NCI-H748 treated with DMSO at 0.1 percent for 48 hours (cell line): Measurements from ENCODE around the gene ANKRD34A.
A peak's percentile ranks its signal among the peaks of the same experiment; 100 is the strongest.

ENCODE experiments used
- DNase-seq: peaks from one replicate; lab custom pipeline; 2025; lab: John Stamatoyannopoulos, UW

ANKRD34A gene

DNA sequence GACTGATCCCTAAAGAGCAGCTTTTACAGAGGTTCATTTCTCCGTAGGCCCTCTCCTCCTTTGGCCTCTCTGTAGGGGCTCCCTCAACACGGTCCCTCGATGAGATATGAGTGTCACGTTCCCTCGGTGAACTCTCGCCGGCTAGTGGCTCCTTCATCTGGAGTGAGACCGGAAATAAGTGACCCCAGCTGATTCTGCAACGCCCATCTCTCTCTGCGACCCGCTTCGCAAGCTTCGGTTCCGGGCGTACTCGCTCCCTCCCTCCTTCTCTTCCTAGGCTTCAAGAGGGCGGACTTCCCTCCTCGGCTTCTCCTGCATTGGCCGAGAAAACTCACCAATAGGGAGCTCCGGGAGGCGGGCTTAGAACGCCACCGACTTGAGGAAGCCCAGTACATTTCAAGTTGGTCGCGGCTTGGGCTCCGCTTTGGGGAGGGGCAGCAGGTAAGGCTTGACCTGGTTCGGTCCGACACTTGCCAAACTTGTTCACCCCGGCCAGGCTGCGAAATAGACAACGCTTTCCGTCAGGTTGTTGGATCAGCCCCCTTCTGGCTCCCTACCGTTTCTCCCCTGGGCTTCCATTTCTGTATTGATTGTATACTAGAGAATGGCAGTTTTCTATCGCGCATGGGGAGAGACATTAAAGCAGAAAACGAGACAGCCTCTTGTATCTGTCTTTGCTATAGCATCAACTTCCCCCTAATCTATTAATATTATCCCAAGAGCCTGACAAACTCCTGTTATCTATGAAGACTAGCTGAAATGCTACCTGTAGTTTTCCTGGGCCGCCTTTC, at the start of gene ANKRD34A, which contains the start of gene POLR3GL:
Gene ANKRD34A, minus strand, starts transcription at position 248 of the 791 bp plus-strand sequence. CDS start 2,816 bp downstream, outside the sequence.
Gene POLR3GL, plus strand, starts transcription at position 363 of the 791 bp plus-strand sequence. CDS start 10,176 bp downstream, outside the sequence.
- peak; percentile 91 for DNase-seq

GRCh38 chr1:146013559-146013922, 49.2 kb upstream of the ANKRD34A start:
- no peak for DNase-seq

DNA sequence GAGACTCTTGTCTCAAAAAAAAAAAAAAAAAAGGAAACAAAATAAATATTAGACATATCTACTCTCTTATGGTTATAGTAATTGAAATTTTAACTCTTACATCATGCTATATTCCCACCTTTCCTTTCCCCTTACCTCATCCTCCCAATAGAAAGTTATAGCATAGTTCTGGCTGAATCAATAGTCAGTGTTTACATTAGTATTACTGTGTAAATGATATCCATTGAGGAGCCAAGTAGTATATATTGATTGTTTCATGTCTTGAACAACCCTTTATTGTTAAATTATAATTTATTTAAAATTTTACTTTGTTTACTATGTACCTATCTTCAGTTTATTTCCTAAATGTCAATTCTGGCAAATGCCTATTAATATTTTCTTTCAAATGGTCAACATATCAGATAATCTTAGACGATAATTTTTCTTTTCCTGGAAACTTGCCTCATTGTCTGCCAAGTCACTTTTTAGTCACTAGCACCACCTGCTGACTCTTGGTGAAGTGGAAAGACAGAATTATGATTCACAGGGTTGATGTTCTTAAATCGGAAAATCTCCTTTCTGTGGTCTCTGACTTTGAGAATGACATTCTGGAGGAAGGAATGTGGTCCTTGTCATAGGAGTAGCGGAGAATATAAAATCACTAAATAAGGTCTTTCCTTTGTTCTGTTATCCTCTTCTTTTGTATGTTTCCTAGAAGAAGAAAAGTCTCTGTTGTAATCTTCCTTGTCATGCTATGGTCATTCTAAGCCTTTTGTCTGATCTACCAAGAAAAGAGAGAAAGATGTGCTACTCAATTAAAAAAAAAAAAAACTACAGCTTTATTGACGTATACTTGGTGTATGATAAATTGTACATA, 48.6 kb upstream of the ANKRD34A start:
- peak; percentile 70 for DNase-seq

DNA sequence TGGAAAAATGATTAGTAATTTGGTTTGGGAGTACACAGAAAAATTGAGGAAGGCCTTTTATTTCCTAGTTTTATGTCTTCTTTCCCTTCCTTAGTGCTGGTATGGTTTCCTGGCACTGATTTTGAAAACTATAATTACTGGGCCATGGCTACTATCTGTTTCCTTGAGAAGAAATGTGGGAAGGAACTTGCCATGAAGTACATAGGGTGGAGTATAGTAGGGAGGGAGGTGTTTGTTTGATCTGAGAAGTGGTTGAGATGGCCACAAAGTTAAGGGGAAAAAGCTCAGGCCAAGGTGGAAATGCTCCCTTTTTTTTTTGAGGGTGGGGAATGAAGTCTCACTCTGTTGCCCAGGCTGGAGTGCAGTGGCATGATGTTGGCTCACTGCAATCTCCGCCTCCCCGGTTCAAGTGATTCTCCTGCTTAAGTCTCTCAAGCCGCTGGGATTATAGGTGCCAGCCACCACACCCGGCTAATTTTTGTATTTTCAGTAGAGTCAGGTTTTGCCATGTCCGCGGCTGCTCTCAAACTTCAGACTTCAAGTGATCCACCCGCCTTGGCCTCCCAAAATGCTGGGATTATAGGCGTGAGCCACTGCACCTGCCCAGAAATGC, 45.9 kb upstream of the ANKRD34A start:
- DNase-seq, result no peak

DNA sequence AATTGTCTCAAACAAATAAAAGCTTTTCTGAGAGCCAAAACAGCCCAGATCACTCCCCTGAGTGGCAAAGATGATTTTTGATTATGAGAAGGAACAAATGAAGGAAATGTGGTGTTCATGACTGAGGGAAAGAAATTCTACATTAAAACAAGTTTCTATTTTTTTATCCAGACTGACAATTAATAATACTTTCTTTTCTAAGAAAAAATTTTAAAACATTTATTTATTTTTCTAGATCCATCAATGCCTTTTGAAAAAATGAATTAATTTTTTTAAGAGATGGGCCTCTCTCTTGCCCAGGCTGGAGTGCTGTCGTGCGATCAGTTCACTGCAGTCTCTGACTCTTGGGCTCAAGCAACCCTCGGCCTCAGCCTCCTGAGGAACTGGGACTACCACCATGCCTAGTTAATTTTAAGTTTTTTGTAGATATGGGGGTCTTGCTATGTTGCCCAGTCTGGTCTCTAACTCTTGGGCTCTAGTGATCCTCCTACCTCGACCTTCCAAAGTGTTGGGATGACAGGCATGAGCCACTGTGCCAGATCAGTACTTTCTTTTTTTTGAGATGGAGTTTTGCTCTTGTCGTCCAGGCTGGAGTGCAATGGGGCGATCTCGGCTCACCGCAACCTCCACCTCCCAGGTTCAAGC, 43.2 kb upstream of the ANKRD34A start:
- DNase-seq, result no peak

GRCh38 chr1:146001709-146002108, 37.3 kb upstream of the ANKRD34A start:
- no peak for DNase-seq

GRCh38 chr1:145999321-146000024, 35.1 kb upstream of the ANKRD34A start:
- peak; percentile 56 for DNase-seq

- peak; percentile 28 for DNase-seq
These were observed 33.3 kb upstream of the ANKRD34A start for GRCh38 chr1:145997718-145998023.

- DNase-seq, result peak; percentile 30
These were observed 32.8 kb upstream of the ANKRD34A start for GRCh38 chr1:145997016-145997717.

- peak; percentile 96 for DNase-seq
These were observed 32.1 kb upstream of the ANKRD34A start, which contains the start of gene TXNIP for GRCh38 chr1:145996433-145997015. TSS of gene TXNIP (minus strand) at chr1:145996579. CDS start at chr1:145996266, 313 bp downstream.

DNA sequence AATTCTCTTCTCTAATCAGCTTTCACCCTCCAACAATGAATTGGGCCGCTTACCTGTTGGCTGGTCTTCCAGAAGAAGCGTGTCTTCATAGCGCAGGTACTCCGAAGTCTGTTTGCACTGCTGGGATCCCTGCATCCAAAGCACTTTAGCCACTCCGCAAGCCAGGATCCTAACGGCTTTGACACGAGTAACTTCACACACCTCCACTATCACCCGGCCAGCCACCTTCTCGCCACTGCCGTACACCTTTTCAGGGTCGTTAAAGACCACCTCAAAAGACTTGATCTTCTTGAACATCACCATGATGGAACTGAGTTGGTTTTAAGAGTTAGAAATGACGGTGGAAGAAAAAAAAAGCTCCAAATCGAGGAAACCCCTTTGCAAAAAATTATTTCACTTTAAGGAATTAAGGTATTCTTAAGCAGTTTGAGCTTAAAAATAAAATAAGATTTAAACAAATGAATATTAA, 31.6 kb upstream of the ANKRD34A start:
- DNase-seq, result no peak

DNA sequence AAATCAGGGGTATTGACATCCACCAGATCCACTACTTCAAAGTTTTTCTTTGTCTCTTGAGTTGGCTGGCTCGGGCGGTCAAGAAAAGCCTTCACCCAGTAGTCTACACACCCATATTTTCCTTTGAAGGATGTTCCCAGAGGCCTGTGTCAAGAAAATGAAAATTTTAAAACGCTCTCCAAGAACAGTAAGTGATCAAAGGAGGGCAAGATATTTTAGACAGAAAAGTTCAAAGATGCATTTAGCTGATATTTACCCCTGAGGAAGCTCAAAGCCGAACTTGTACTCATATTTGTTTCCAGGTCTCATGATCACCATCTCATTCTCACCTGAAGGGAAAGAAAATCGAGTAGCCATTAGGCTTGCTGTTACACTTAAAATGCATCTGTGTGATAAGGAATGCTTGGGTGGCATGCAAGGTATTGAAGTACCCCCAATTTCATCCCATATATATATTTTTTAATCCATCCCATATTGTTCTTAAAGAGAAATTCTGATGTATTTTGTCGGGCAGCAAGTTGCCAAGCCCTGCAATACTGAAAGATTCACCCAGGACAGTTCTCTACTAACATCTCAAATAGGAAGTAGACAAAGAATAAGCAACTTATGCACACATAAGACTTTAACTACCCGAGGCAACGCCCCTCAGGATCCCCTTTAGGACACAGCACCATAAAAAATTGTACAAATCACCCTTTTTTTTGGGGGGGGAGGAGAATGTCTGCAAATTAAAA, 30.9 kb upstream of the ANKRD34A start:
- no peak for DNase-seq

GRCh38 chr1:145994391-145995120, 30.2 kb upstream of the ANKRD34A start:
- no peak for DNase-seq

DNA sequence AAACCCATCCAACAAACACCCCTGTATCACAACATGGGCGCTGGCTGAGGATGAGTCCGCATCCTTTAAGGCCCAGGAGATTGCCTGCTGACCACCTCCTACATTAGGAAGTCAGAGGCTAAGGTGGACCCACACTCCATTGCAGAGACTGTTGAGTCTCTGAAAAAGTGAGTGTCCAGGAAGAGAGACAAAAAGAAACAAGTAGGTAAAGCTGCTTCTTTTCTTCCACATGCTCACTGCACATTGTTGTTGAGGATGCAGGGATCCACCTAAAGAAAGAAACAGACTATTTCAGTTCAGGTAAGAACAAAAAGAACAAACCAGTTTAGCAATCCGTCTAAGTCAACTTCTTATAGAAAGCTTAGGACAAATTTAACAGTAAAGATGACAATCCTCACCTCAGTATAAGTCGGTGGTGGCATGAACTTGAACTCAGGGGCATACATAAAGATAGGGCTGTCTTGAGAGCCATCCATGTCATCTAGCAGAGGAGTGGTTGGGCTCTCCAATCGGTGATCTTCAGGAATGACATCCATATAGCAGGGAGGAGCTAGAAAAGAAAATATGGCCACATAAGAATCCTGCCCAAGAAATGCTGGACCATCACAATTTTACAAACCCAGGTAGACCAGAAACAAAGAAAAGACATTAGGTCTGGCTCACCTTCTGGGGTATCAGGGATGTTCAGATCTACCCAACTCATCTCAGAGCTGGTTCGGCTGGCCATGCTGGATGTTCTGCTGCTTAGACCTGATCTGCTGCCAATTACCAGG, 29.4 kb upstream of the ANKRD34A start:
- no peak for DNase-seq

DNA sequence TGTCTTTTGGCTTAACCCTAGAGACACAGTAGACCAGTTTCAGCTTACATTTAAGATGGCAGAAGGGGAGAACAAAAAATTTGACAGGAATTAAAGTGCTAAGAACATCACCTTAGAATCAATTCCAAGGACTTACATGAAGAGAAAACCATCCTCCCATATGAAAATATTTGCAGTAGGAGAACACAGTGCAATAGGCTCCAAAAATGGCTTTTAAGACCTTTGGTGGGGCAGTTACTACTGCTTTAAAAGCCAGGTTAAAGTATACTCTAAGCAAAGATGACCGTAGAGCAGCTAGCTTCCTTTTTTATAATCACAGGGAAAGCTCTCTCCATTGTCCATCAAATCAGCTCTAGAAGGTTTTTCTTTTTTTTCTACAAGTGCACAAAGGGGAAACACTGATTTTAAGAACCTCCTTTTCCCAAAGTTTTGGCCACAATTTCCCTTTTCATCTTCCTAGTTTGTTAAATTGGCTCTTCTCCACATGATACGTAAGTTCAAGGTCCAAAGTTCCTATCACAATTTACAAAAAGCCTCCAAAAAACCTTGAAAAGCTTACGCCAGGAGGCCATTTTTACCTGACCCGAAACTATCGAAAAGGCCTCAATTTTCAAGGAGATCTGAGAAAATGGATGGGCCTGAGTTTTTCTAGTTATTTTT, 28.7 kb upstream of the ANKRD34A start:
- DNase-seq, result no peak

GRCh38 chr1:145992502-145992936, 28.1 kb upstream of the ANKRD34A start:
- no peak for DNase-seq

DNA sequence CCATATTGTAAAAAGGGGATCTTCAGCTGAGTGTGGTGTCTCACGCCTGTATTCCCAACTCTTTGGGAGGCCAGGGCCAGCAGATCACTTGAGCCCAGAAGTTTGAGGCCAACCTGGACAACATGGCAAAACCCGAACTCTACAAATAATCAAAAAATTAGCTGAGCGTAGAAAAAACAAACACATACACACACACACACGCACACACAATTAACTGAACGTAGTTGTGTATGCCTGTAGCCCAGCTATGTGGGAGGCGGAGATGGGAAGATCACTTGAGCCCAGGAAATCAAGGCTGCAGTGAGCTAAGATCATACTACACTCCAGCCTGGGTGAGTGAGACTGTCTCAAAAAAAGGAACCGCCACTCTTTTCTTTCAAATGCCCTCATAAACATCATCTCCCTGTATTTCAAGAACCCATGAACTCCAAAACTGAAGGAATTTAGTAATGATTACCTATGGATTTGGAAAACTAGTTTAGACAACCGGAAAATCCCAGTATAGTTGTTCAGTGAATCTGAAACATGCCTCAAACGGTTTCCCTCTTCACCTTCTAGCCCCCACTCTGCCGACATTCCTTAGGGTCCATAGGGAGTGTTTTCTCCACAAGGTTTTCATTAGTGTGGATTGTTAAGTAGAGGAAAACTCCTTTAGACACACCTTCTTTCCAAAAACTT, 27.5 kb upstream of the ANKRD34A start:
- no peak for DNase-seq
